Activated naive CD8-positive, alpha-beta T cell treated with anti-CD3 and anti-CD28 coated beads, Interleukin-2, amount 50 U/mL, for 24 hours (primary cell): ENCODE data around the gene GPD1.
"Not testable (repeated sequence)": the region's sequence is repeated elsewhere in the genome, so short reads cannot be mapped to it uniquely, and the experiment has no call there.

Experiments
- ATAC-seq: fragments of 150-1000 bp; cut with Tn5 transposase; one replicate; pipeline ENCODE4 v1.10.0; 2021
- DNase-seq: peaks from one replicate; pipeline ENCODE4 v3.0.0; 2021
- H3K27ac Mint-ChIP-seq: one replicate; pipeline ENCODE4 v1.8.0; 2021; ENCODE audit warnings: mild to moderate bottlenecking, mixed read lengths
- H3K27me3 Mint-ChIP-seq: one replicate; pipeline ENCODE4 v1.8.0; 2021; ENCODE audit warnings: mixed read lengths
- H3K36me3 Mint-ChIP-seq: one replicate; pipeline ENCODE4 v1.8.0; 2021; ENCODE audit warnings: low read depth, mixed read lengths
- H3K4me1 Mint-ChIP-seq: one replicate; pipeline ENCODE4 v1.8.0; 2021; ENCODE audit warnings: mixed read lengths
- H3K4me3 Mint-ChIP-seq: one replicate; pipeline ENCODE4 v1.8.0; 2021; ENCODE audit warnings: mild to moderate bottlenecking, moderate library complexity, mixed read lengths
- H3K9me3 Mint-ChIP-seq: one replicate; pipeline ENCODE4 v1.8.0; 2021; ENCODE audit warnings: mixed read lengths

GPD1 gene

DNA sequence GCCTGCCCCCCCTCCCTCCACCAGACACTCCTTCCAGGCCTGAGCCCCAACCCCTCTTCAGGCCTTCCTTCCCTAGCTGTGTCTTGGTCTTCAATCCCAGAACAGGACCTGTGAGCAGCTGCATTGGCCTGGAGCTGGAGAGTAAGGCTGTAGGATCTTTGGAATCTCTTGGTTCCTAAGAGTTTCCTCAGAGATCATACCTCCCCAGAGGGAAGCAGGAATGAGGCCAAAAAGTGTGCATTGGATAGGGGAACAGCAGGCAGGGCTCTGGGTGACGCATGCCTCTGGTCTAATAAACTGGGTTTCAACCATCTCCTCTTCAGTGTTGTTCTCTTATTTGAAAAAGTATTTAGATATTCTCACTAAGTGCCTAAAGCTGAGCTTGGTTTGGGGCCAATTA, 20.5 kb upstream of the GPD1 start:
- H3K9me3 Mint-ChIP-seq: no peaks in the 10 kb centered on the region
- ATAC-seq (no peak), DNase-seq (no peak)
- H3K4me1 Mint-ChIP-seq: peaks cover 41% of the 10 kb centered on the region
- peak overlapping the region; percentile 70 for H3K4me3 Mint-ChIP-seq
- H3K27me3 Mint-ChIP-seq: no peaks in the 10 kb centered on the region
- peaks cover 4% of the 10 kb centered on the region for H3K36me3 Mint-ChIP-seq
- peak overlapping the region; percentile 83 for H3K27ac Mint-ChIP-seq

DNA sequence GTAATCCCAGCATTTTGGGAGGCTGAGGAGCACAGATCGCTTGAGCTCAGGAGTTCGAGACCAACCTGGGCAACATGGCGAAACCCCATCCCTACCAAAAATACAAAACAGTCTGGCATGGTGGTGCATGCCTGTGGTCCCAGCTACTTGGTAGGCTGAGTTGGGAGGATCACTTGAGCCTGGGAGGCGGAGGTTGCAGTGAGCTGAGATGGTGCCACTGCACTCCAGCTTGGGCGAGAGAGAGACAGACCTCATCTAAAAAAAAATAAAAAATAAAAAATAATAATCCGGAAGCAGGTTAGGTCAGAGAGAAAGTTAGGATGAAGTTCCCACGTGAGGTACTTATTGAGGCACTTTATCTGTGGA, 19.4 kb upstream of the GPD1 start:
- peak overlapping the region; percentile 96 for H3K27ac Mint-ChIP-seq
- ATAC-seq, H3K27me3 Mint-ChIP-seq, H3K9me3 Mint-ChIP-seq, DNase-seq: not testable (repeated sequence)
- H3K4me1 Mint-ChIP-seq: peaks cover 45% of the 10 kb centered on the region
- H3K36me3 Mint-ChIP-seq: peaks cover 13% of the 10 kb centered on the region
- peak overlapping the region; percentile 91 for H3K4me3 Mint-ChIP-seq

DNA sequence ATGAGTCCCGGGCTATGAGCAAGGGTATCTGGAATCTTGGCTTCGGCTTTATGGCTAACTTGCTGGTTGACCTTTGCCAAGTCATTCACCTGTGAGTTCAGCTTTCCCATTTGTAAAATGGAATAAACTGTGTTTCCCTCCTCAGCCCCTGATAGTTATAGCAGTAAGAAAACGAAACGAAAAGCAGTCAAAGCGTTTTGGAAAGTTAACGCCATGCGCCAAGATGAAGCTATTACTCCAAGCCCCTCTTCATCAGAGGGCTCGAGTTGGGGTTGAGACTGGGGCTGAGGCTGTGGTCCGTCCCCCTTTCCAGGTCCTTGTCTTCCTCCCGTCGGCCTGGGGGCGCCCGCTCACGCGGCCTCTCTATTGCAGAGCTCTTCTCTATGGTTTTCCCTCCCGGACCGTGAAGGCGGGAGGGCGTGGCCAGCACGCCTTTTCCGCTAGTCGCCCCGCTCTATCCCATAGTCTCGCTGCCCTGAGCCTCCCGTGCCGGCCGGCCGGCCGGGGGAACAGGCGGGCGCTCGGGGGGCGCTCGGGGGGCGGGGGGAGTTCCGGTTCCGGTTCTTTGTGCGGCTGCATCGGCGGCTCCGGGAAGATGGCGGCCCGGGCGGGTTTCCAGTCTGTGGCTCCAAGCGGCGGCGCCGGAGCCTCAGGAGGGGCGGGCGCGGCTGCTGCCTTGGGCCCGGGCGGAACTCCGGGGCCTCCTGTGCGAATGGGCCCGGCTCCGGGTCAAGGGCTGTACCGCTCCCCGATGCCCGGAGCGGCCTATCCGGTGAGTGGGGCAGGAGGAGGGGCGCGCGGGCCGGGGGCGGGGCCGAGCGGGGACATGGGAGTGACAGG, 18.8 kb upstream of the GPD1 start, which contains the start of gene SMARCD1:
SMARCD1 (plus strand) TSS at position 568 of the 840 bp plus-strand sequence; CDS start at position 596, 28 bp downstream.
- ATAC-seq (peak; percentile 94), DNase-seq (peak; percentile 88)
- H3K9me3 Mint-ChIP-seq: no peaks in the 10 kb centered on the region
- peaks cover 19% of the 10 kb centered on the region for H3K36me3 Mint-ChIP-seq
- H3K4me1 Mint-ChIP-seq: peaks cover 45% of the 10 kb centered on the region
- no peaks in the 10 kb centered on the region for H3K27me3 Mint-ChIP-seq
- peak within 1 kb of the TSS; percentile 96 for H3K27ac Mint-ChIP-seq
- peak within 1 kb of the TSS; percentile 91 for H3K4me3 Mint-ChIP-seq

DNA sequence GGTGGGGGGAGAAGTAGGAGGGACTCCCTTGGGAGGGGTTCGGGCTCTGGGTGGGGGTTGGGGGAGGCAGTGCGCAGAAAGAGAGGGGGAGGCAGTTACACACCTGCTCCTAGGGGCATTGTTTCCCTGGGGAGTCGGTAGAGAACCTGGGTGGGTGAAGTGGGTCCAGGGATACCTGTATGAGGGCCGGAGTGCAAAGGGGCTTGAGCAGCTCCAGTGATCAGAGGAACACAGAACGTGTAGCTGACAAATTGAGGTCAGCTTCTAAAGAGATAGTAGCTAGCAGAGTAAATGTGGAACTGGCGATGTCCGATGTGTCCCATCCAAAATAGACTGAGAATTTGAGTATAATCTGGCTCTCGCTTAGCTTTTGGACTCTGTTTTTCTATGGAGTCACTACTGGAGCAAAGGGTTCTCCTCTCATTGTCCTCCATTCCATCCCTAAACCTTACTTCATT, 18.2 kb upstream of the GPD1 start:
- Mint-ChIP-seq H3K27ac (peak overlapping the region; percentile 81), H3K4me1 (peaks cover 45% of the 10 kb centered on the region), H3K9me3 (no peaks in the 10 kb centered on the region), H3K27me3 (no peaks in the 10 kb centered on the region), H3K4me3 (peak overlapping the region; percentile 91), H3K36me3 (peaks cover 23% of the 10 kb centered on the region)
- ATAC-seq: no peak
- no peak for DNase-seq

DNA sequence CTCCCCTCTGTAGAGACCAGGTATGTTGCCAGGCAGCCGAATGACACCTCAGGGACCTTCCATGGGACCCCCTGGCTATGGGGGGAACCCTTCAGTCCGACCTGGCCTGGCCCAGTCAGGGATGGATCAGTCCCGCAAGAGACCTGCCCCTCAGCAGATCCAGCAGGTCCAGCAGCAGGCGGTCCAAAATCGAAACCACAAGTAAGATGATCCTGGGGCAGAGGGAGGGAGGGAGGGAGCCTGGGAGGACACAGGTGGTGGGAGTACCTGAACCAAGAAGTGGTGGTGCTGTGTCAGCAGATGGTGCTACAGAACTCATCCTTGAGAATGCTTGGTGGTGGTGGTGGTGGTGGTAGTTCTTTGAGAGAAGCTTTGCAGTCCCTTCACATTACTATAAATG, 17.7 kb upstream of the GPD1 start:
- Mint-ChIP-seq H3K27me3 (no peaks in the 10 kb centered on the region), H3K36me3 (peaks cover 26% of the 10 kb centered on the region)

DNA sequence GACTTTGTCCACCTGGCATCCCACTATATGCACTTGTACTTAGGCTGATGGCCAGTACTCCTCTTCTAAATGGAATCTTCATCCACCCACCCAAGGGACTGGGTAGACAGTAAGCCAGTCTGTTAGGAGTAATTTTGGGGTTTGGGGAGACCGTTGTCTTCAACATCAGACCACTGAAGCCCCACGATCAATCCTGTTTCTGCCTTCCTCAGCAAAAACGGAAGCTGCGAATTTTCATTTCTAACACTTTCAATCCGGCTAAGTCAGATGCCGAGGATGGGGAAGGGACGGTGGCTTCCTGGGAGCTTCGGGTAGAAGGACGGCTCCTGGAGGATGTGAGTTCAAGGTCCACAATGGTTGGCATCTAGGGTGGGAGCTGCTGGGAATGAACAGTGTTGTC, 16.7 kb upstream of the GPD1 start:
- Mint-ChIP-seq H3K36me3 (peaks cover 31% of the 10 kb centered on the region), H3K27ac (peak overlapping the region; percentile 60), H3K4me3 (peak overlapping the region; percentile 3), H3K9me3 (no peaks in the 10 kb centered on the region), H3K4me1 (peaks cover 45% of the 10 kb centered on the region), H3K27me3 (no peaks in the 10 kb centered on the region)
- DNase-seq (no peak), ATAC-seq (no peak)

More for the DNA sequence above, 17.7 kb upstream of the GPD1 start:
- Mint-ChIP-seq H3K4me1 (peaks cover 45% of the 10 kb centered on the region), H3K4me3 (peak overlapping the region; percentile 91), H3K9me3 (no peaks in the 10 kb centered on the region), H3K27ac (peak overlapping the region; percentile 81)
- ATAC-seq: no peak
- no peak for DNase-seq

DNA sequence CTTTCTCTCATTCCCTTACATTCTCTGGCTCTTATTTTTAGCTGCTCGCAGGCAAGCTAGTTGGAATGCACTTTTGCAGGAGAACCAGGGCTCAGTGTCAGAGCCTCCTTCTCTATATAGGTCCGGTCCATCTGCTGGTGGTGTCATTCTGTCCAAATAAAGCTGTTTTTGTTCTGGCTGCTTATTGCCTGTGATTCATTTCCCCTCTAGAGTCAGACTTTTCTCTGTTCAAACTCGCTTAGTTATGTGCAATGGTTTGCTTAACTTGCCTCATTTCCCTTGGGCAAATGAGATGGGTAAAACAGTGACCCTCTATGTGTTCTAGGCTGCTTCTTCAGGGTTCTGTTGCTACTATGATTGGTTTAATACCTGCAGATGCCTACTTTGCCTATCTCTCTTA, 15.8 kb upstream of the GPD1 start:
- peaks cover 39% of the 10 kb centered on the region for H3K4me1 Mint-ChIP-seq
- H3K4me3 Mint-ChIP-seq: no peak overlapping the region
- H3K9me3 Mint-ChIP-seq: no peaks in the 10 kb centered on the region
- H3K27me3 Mint-ChIP-seq: no peaks in the 10 kb centered on the region
- no peak for DNase-seq
- ATAC-seq: no peak
- peaks cover 34% of the 10 kb centered on the region for H3K36me3 Mint-ChIP-seq
- peak overlapping the region; percentile 23 for H3K27ac Mint-ChIP-seq

DNA sequence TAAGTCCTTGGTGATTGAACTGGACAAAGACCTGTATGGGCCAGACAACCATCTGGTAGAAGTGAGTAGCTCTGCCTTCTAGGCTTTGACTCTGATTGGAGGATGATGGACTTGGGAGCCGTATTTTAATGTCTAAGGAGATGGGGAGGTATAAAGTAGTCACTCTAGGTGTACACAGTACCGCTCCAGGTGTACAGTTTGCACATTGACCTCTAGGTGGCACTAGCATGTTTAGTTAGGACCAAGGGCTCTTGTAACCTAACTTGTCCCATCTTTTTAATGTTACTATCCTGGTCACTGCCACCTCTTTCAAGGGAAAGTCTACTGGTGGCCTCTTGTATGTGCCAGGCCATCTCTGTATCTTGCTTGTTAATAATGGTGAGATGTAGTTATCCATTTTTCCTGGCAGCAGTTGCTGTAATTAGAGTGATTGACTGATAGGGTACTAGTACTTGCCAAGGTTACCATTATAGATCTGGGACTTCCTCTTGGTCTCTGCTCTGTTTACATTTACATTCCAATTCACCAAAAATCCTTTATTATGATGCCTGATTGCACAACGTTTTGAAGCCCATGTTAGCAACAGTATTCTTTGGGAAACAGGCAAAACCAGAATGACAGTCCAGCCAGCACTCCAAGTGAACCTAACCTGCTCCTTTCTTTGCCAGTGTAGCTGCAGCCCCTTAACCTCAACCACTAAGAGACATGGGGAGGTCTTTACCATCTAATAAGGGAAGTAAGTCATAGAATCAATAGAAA, 15.1 kb upstream of the GPD1 start:
- H3K36me3 Mint-ChIP-seq: peaks cover 34% of the 10 kb centered on the region
- H3K27ac Mint-ChIP-seq: peak overlapping the region; percentile 14

DNA sequence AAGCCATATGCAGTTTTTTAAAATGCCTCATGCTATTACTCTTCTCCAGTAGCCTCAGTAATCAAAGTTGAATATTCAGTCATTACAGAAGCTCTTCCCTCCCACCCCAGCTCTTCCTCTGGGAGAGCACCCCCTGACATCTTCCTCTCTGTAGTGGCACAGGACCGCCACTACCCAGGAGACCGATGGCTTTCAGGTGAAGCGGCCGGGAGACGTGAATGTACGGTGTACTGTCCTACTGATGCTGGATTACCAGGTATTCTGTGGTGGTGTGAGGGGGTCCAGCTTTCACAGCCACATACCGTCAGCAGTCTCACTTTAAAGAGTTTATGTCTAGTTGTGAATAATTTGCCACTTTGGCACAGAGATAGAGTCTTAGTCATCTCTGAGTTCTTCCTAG, 14.1 kb upstream of the GPD1 start:
- no peak for ATAC-seq
- no peak for DNase-seq
- no peak overlapping the region for H3K27ac Mint-ChIP-seq
- H3K9me3 Mint-ChIP-seq: no peaks in the 10 kb centered on the region
- no peaks in the 10 kb centered on the region for H3K27me3 Mint-ChIP-seq
- peaks cover 42% of the 10 kb centered on the region for H3K36me3 Mint-ChIP-seq
- H3K4me1 Mint-ChIP-seq: peaks cover 30% of the 10 kb centered on the region
- no peak overlapping the region for H3K4me3 Mint-ChIP-seq

More for the DNA sequence above, 15.1 kb upstream of the GPD1 start:
- peak; percentile 31 for ATAC-seq
- H3K4me1 Mint-ChIP-seq: peaks cover 33% of the 10 kb centered on the region
- peak; percentile 54 for DNase-seq
- H3K9me3 Mint-ChIP-seq: no peaks in the 10 kb centered on the region
- H3K27me3 Mint-ChIP-seq: no peaks in the 10 kb centered on the region
- H3K4me3 Mint-ChIP-seq: no peak overlapping the region

DNA sequence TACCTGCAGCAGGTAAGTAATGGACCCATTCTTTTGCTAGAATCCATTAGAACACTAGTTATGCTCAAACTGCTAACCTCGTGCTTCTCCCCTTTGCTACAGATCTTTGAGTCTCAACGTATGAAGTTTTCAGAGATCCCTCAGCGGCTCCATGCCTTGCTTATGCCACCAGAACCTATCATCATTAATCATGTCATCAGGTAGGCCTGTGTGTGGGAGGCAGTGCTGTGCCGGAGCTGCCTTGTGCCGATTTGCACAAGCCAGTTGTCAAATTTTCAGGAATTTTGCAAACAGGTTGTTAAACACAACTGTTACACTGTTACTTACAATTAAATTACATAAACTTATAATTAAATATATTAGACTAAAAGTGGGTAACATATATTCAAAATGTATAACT, 13.4 kb upstream of the GPD1 start:
- peaks cover 46% of the 10 kb centered on the region for H3K36me3 Mint-ChIP-seq
- no peaks in the 10 kb centered on the region for H3K27me3 Mint-ChIP-seq
- no peak overlapping the region for H3K27ac Mint-ChIP-seq
- no peak for ATAC-seq
- H3K4me1 Mint-ChIP-seq: peaks cover 29% of the 10 kb centered on the region
- H3K9me3 Mint-ChIP-seq: no peaks in the 10 kb centered on the region
- DNase-seq: no peak
- no peak overlapping the region for H3K4me3 Mint-ChIP-seq

DNA sequence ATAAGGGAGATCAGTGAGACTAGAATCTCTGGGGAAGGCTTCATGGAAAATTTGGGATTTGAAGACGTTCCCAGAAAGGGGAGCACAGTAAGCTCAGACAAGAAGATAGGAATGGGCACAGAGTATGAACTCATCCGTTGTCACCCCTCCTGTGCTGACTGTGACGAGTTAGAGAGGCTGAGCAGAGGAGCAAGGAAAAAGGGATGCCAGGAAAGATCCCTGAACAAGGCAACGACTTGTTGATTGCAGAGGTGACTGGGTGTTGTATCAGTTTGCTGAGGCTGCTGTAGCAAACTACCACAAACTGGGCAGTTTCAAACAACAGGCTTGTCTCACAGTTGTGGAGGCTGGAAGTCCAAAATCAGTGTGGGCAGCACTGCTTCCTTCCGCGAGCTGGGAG, 5.9 kb upstream of the GPD1 start:
- Mint-ChIP-seq H3K4me3 (no peak overlapping the region), H3K27ac (no peak overlapping the region), H3K4me1 (no peaks in the 10 kb centered on the region), H3K36me3 (peaks cover 56% of the 10 kb centered on the region), H3K9me3 (no peaks in the 10 kb centered on the region), H3K27me3 (no peaks in the 10 kb centered on the region)
- DNase-seq (no peak), ATAC-seq (no peak)

DNA sequence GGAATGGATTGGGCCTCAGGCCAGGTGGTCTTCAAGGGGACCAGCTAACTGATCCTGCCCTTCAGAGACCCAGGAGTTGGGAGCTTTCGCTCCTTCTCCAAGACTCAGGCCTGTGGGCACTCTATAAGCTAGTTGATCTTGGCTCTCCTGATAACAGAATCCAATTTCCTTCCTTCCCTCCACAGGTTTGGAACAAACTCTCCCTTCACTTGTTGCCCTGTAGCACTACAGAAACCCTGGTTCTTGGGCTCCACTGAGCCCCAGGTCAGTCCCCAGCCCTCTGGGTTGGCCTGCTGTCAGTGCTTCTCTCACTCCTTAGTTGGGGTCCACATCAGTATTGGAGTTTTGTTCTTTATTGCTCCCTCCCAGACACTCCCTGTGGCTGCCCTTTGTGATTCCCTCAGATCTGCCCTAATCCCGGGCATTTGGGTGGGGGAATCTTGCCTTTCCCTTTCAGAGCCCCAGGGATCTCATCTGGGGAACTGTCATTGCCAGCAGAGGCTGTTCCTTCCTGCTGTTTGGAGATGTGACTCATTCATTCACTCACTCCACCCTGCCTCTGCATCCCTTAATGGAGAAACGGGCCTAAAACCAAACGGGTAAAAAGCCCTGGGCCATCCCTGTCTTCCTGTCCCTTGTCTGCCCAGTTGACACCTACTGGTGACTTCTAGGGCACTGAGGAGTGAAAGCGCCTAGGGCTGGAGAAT, 4.4 kb upstream of the GPD1 start:
- Mint-ChIP-seq H3K27me3 (no peaks in the 10 kb centered on the region), H3K4me3 (no peak overlapping the region), H3K27ac (no peak overlapping the region), H3K36me3 (peaks cover 50% of the 10 kb centered on the region), H3K4me1 (peaks cover 3% of the 10 kb centered on the region), H3K9me3 (no peaks in the 10 kb centered on the region)
- ATAC-seq (no peak), DNase-seq (no peak)

DNA sequence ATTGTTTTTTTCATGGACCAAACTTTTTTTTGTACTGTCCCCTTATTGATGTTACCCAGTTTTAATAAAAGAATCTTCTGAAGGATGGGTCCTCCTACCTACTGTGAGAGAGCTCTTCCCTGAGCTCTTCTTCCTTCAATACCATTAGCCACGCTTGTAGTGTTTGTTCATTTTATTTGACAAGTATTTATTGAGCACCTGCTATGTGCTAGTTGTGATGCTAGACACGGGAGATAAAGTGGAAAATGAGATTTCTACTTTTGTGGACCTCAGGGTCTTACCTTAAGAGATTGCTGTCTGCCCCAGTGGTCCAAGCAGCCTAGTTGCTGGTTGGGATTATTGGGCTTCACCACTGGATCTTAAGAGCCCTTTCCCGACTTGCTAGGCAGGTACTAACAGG, 3.2 kb upstream of the GPD1 start:
- ATAC-seq (no peak), DNase-seq (no peak)
- no peak overlapping the region for H3K27ac Mint-ChIP-seq
- H3K4me3 Mint-ChIP-seq: no peak overlapping the region
- H3K4me1 Mint-ChIP-seq: peaks cover 3% of the 10 kb centered on the region
- H3K27me3 Mint-ChIP-seq: no peaks in the 10 kb centered on the region
- H3K36me3 Mint-ChIP-seq: peaks cover 42% of the 10 kb centered on the region
- H3K9me3 Mint-ChIP-seq: no peaks in the 10 kb centered on the region

DNA sequence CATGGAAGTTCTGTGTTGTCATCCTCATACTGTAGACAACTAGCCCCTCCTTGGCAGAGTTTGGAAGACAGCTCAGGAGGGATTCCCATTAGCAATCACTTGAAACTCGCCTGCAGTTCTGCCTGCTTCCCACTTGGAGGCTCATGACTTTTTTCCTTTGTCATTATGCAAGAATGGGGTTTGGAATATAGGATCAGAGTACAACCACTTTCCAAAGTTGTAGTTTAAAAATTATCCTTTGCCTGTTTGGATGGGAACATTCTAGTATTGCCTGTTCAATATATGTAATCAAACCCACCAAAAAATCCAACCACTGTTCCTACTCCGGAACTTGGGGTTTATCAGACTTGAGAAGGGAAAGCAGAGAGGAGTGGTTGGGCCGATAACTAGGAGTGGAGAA, 2.1 kb upstream of the GPD1 start:
- no peak for ATAC-seq
- H3K4me1 Mint-ChIP-seq: peaks cover 3% of the 10 kb centered on the region
- no peak overlapping the region for H3K4me3 Mint-ChIP-seq
- DNase-seq: no peak
- no peaks in the 10 kb centered on the region for H3K9me3 Mint-ChIP-seq
- H3K36me3 Mint-ChIP-seq: peaks cover 31% of the 10 kb centered on the region
- H3K27me3 Mint-ChIP-seq: no peaks in the 10 kb centered on the region
- H3K27ac Mint-ChIP-seq: no peak overlapping the region
